ENCODE measurements around the gene LIME1.

GRCh38 chr20:63755933-63756647, 19.6 kb downstream of the LIME1 start:
- TF ChIP-seq CTCF (conservative IDR thresholded peaks at IDR 0.05 in 1 of 2, IDR thresholded peaks at IDR 0.05 in 1 of 2; ENCODE audit: low read depth in 1 of 2, low read length in 2 of 2) (no peak), EZH2 (IDR thresholded peaks at IDR 0.05; ENCODE audit: low read length, missing control alignments) (no peak)

Measured in fibroblast of lung (primary cell).